Fibroblast of villous mesenchyme (primary cell): ENCODE data around the gene TMEM33. TPM values are rescaled to one million over a fixed set of nuclear protein-coding genes. Genes with fewer than 3 reads are reported as not detected.

Source experiments
- DNase-seq: peaks from one replicate; pipeline ENCODE4 v3.0.0-alpha.2; 2010; ENCODE audit warnings: low read depth
- H3K4me3 ChIP-seq: 2 replicates; pipeline ENCODE4 v1.5.1; 2011; ENCODE audit warnings: low read depth, mild to moderate bottlenecking, low read length
- total RNA-seq: library from RNA; depleted of rRNA; stranded (reverse); fragments of >200 nt; gene quantifications from 2 replicates; pipeline ENCODE4 v1.2.3, GENCODE V29; 2012
- TF ChIP-seq, protein P1 (sequence below): IDR thresholded peaks from 2 replicates; pipeline ENCODE4 v1.5.1; 2012; ENCODE audit warnings: low read depth, mild to moderate bottlenecking, low read length; ENCODE audit not compliant: insufficient read depth

TMEM33 gene, protein sequence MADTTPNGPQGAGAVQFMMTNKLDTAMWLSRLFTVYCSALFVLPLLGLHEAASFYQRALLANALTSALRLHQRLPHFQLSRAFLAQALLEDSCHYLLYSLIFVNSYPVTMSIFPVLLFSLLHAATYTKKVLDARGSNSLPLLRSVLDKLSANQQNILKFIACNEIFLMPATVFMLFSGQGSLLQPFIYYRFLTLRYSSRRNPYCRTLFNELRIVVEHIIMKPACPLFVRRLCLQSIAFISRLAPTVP
- total RNA-seq = 48.3 and 58.7 TPM in 2 replicates

DNA sequence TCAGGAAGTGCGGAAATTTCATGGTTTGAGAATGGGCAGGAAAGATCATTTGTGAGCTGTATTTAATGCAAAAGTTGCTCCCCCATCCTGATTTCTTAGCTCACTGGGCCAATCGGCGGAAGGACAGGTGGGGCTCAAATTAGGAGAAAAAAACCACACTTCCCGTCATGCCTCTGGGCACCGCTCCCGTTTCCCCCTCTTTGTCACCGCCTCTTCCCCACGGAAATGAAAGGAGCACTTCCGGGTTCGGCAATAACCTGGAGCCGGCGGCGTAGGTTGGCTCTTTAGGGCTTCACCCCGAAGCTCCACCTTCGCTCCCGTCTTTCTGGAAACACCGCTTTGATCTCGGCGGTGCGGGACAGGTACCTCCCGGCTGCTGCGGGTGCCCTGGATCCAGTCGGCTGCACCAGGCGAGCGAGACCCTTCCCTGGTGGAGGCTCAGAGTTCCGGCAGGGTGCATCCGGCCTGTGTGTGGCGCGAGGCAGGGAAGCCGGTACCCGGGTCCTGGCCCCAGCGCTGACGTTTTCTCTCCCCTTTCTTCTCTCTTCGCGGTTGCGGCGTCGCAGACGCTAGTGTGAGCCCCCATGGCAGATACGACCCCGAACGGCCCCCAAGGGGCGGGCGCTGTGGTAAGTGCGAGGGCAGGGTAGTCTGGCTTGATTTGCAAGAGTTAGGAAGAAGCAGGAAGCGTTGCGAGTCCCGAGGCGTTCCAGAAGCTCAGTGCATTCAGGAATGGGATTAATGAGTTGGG lies at the start of gene TMEM33:
TMEM33 (plus strand) TSS at position 529 of the 751 bp plus-strand sequence; CDS start at position 585, 56 bp downstream.
- peak within 1 kb of the TSS; percentile 99 for H3K4me3 ChIP-seq
- TF ChIP-seq, protein P1, sequence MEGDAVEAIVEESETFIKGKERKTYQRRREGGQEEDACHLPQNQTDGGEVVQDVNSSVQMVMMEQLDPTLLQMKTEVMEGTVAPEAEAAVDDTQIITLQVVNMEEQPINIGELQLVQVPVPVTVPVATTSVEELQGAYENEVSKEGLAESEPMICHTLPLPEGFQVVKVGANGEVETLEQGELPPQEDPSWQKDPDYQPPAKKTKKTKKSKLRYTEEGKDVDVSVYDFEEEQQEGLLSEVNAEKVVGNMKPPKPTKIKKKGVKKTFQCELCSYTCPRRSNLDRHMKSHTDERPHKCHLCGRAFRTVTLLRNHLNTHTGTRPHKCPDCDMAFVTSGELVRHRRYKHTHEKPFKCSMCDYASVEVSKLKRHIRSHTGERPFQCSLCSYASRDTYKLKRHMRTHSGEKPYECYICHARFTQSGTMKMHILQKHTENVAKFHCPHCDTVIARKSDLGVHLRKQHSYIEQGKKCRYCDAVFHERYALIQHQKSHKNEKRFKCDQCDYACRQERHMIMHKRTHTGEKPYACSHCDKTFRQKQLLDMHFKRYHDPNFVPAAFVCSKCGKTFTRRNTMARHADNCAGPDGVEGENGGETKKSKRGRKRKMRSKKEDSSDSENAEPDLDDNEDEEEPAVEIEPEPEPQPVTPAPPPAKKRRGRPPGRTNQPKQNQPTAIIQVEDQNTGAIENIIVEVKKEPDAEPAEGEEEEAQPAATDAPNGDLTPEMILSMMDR = peak; percentile 14

DNA sequence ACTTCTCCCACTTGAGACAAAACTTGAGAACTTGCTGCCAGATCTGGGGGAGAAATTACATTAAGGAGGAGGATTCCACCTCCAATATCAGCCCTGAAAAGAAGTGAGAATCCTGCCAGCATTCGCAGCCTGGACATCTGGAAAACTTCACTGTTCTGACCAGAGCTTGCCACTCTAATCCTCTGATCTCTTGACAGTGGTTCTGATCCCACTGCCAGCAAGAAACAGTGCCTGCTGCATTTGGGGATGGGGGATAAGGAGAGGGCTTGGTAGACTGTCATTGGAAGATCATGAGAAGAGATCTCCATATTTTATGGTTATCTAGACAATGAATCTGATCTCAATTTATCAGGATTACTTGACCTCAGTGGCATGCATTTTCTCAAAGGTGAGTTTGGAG lies 49.8 kb upstream of the TMEM33 start:
- no peak for DNase-seq
- TF ChIP-seq, protein P1 = no peak
- no peak overlapping the region for H3K4me3 ChIP-seq

More for the DNA sequence above, at the start of gene TMEM33:
- DNase-seq = peak; percentile 85

DNA sequence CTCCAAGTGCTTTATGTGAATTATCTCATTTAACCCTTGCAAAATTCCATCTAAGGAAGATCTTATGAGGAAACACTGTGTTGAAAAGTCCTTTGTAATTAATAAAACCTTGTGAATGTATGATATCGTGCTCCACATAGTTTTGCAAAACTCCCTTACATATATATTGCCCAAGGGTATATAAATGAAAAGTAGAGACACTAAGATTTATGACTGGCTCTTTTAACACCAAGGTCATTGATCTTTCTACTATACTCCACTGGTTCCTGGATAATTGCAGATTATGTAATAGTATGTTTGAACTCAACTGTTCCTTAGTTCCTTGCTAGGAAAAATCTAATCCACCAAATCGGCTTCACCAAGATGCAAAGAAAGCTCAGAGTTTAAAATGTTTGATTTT lies 48.0 kb upstream of the TMEM33 start:
- TF ChIP-seq, protein P1 = no peak

DNA sequence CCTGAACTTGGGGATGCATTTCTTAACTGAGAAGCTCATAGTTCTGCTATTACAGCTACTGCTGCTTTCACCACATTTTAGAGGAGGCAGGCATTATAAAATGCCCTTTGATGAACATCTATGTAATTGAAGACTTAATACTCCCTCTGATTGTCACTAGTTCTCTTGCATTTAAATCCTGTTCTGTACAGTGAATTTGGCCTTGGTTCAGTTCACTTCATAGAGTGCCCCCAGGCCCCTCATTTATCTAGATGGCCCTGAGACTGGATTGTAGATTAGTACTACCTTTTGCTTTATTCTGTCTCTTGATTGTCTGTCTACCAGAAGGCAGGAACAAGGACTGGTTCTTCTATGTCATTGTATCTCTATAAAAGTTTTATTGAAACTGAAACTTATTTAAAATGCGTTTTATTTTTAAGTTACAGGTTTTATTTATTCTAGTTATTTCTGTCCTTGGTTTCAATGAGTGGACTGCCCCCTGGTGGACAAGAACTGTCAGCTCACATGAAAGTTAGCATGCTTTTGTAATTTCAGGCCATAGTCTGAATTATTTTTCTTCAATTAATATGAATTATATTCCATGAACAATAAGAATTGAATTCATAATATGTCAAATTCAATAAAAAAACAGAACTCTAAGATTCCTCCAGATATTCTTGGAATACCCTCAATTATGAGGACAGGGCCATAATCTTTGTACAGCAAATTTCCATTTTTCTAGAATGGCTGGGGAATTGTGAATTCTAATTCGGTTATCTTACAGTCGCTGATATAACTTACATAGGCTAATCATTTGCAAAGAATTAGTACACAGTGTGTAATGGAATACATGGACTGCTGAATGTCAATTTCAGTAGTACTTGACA lies 47.2 kb upstream of the TMEM33 start:
- peak; percentile 71 for DNase-seq
- TF ChIP-seq, protein P1 = peak; percentile 90
- no peak overlapping the region for H3K4me3 ChIP-seq

More for the DNA sequence above, 48.0 kb upstream of the TMEM33 start:
- no peak for DNase-seq
- no peak overlapping the region for H3K4me3 ChIP-seq

DNA sequence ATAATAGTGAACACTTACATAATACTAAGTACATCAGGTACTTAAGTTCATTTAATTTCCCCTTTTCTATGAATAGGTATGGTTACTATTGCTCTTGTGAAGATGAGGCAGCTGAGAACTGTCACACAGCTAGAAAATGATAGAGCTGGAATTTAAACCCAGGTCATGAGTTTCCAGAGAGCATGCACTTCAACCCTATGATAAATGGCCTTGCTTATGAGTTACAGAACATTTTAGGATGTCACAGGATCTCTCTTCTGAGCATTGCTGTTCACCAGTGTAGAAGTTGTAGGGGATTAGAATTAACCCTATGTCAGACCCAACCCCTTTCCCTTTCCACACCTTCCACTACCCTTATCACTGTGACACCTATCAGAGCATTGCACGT lies 46.5 kb upstream of the TMEM33 start:
- TF ChIP-seq, protein P1 = no peak
- no peak overlapping the region for H3K4me3 ChIP-seq
- no peak for DNase-seq

DNA sequence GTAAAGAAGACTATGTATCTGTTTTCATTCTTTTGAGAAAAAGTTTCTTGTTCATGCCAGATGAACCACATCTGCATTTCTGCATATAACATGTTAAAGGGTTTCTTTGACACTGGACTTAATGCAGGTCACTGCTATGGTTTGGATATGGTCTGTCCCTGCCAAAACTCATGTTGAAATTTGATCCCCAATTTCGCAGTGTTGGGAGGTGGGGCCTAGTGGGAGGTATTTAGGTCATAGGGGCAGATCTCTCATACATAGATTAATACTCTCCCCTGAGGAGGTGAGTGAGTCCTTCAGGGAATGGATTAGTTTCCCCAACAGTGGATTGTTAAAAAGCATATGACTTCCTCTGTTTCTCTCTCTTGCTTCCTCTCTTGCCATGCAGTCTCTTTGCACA lies 45.9 kb upstream of the TMEM33 start:
- TF ChIP-seq, protein P1 = no peak
- no peak overlapping the region for H3K4me3 ChIP-seq
- no peak for DNase-seq
